T-helper 17 cell (primary cell): ENCODE data around the gene ERF. TPM values are rescaled to one million over a fixed set of nuclear protein-coding genes. Genes with fewer than 3 reads are reported as not detected.

Experiments used
- ATAC-seq: fragments of 150-1000 bp; cut with Tn5 transposase; 2 replicates; pipeline ENCODE4 v1.10.0; 2021; ENCODE audit warnings: mild to moderate bottlenecking, moderate library complexity
- DNase-seq, 3 donors: peaks; one replicate each; pipeline versions ENCODE4 v3.0.0 to v3.0.0-alpha.2; 2020 to 2021
- H3K9me3 ChIP-seq: one replicate; pipeline ENCODE4 v1.7.0; 2013; ENCODE audit warnings: low read length, mild to moderate bottlenecking; ENCODE audit not compliant: control insufficient read depth, poor library complexity, severe bottlenecking
- H3K27ac Mint-ChIP-seq: one replicate; pipeline ENCODE4 v1.8.0; 2022; ENCODE audit warnings: mild to moderate bottlenecking, moderate library complexity, mixed read lengths
- H3K27me3 Mint-ChIP-seq: one replicate; pipeline ENCODE4 v1.8.0; 2022; ENCODE audit warnings: mixed read lengths
- H3K36me3 Mint-ChIP-seq: one replicate; pipeline ENCODE4 v1.8.0; 2022; ENCODE audit warnings: low read depth, mixed read lengths
- H3K4me1 Mint-ChIP-seq: one replicate; pipeline ENCODE4 v1.8.0; 2022; ENCODE audit warnings: mild to moderate bottlenecking, mixed read lengths
- H3K4me3 Mint-ChIP-seq: one replicate; pipeline ENCODE4 v1.8.0; 2022; ENCODE audit warnings: mild to moderate bottlenecking, moderate library complexity, mixed read lengths
- total RNA-seq, 4 donors: library from RNA in 2 of 4; stranded (reverse) in 2 of 4; gene quantifications; one replicate each; pipeline ENCODE4 v1.2.3 and lab custom pipeline; 2022 to 2026

ERF gene
- total RNA-seq, 2 donors from 2014 or later: 75.8 to 82.1 TPM

GRCh38 chr19:42276284-42276683 is 21.4 kb upstream of the ERF start:
- DNase-seq (no peak), ATAC-seq (no peak)
- no peaks in the 10 kb centered on the region for H3K9me3 ChIP-seq
- Mint-ChIP-seq H3K4me1 (peaks cover 40% of the 10 kb centered on the region), H3K27me3 (no peaks in the 10 kb centered on the region), H3K27ac (peak overlapping the region; percentile 96), H3K4me3 (peak overlapping the region; percentile 81), H3K36me3 (peaks cover 2% of the 10 kb centered on the region)

GRCh38 chr19:42275517-42275916 is 20.6 kb upstream of the ERF start:
- ATAC-seq: no peak
- peak overlapping the region; percentile 81 for H3K4me3 Mint-ChIP-seq
- H3K9me3 ChIP-seq: no peaks in the 10 kb centered on the region
- DNase-seq: no peak
- peaks cover 44% of the 10 kb centered on the region for H3K4me1 Mint-ChIP-seq
- H3K27ac Mint-ChIP-seq: peak overlapping the region; percentile 96
- no peaks in the 10 kb centered on the region for H3K27me3 Mint-ChIP-seq
- H3K36me3 Mint-ChIP-seq: peaks cover 2% of the 10 kb centered on the region

- H3K9me3 ChIP-seq: no peaks in the 10 kb centered on the region
- DNase-seq (no peak), ATAC-seq (no peak)
- peaks cover 47% of the 10 kb centered on the region for H3K4me1 Mint-ChIP-seq
- no peaks in the 10 kb centered on the region for H3K27me3 Mint-ChIP-seq
- peak overlapping the region; percentile 74 for H3K4me3 Mint-ChIP-seq
- peaks cover 2% of the 10 kb centered on the region for H3K36me3 Mint-ChIP-seq
- H3K27ac Mint-ChIP-seq: peak overlapping the region; percentile 96
Observed at GRCh38 chr19:42275103-42275502, 20.2 kb upstream of the ERF start.

GRCh38 chr19:42274065-42274682 is 19.2 kb upstream of the ERF start:
- Mint-ChIP-seq H3K27ac (no peak overlapping the region), H3K27me3 (no peaks in the 10 kb centered on the region), H3K4me1 (peaks cover 49% of the 10 kb centered on the region), H3K4me3 (no peak overlapping the region), H3K36me3 (peaks cover 4% of the 10 kb centered on the region)
- no peaks in the 10 kb centered on the region for H3K9me3 ChIP-seq
- no peak for ATAC-seq
- DNase-seq: no peak

- no peak for DNase-seq
- Mint-ChIP-seq H3K36me3 (peaks cover 4% of the 10 kb centered on the region), H3K27ac (no peak overlapping the region), H3K27me3 (no peaks in the 10 kb centered on the region), H3K4me3 (no peak overlapping the region), H3K4me1 (peaks cover 45% of the 10 kb centered on the region)
- no peaks in the 10 kb centered on the region for H3K9me3 ChIP-seq
- ATAC-seq: no peak
Observed at GRCh38 chr19:42273407-42274064, 18.6 kb upstream of the ERF start.

DNA sequence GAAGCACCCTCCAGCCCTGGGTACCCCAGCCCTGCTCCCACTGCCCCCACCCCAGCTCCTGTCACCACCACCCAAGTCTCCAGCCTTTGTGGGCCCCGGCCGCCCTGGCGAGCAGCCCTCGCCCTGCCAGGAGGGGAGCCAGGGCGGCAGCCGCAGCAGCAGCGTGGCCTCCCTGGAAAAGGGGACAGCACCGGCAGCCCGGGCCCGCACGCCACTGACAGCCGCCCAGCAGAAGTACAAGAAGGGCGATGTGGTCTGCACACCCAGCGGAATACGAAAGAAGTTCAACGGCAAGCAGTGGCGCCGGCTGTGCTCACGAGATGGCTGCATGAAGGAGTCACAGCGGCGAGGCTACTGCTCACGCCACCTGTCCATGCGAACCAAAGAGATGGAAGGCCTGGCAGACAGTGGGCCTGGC is 18.1 kb upstream of the ERF start:
- Mint-ChIP-seq H3K36me3 (peaks cover 4% of the 10 kb centered on the region), H3K27me3 (no peaks in the 10 kb centered on the region), H3K4me1 (peaks cover 41% of the 10 kb centered on the region), H3K27ac (no peak overlapping the region), H3K4me3 (no peak overlapping the region)
- DNase-seq (no peak), ATAC-seq (no peak)
- no peaks in the 10 kb centered on the region for H3K9me3 ChIP-seq

DNA sequence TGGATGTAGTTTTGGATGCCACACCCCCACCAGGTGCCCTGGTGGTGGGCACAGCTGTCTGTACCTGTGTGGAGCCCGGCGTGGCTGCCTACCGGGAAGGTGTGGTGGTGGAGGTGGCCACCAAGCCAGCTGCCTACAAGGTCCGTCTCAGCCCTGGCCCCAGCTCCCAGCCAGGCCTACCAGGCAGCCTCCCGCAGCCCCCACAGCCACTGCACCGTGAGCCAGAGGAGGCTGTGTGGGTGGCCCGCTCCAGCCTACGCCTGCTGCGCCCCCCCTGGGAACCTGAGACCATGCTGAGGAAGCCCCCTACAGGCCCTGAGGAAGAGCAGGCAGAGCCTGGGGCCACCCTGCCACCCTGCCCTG is 17.6 kb upstream of the ERF start:
- DNase-seq (no peak), ATAC-seq (no peak)
- Mint-ChIP-seq H3K27ac (peak overlapping the region; percentile 63), H3K36me3 (peaks cover 4% of the 10 kb centered on the region), H3K4me3 (peak overlapping the region; percentile 53), H3K4me1 (peaks cover 46% of the 10 kb centered on the region), H3K27me3 (no peaks in the 10 kb centered on the region)
- no peaks in the 10 kb centered on the region for H3K9me3 ChIP-seq

- Mint-ChIP-seq H3K4me1 (peaks cover 46% of the 10 kb centered on the region), H3K27me3 (no peaks in the 10 kb centered on the region), H3K36me3 (peaks cover 4% of the 10 kb centered on the region), H3K27ac (peak overlapping the region; percentile 63), H3K4me3 (peak overlapping the region; percentile 53)
- DNase-seq: no peak
- H3K9me3 ChIP-seq: no peaks in the 10 kb centered on the region
- no peak for ATAC-seq
Observed at GRCh38 chr19:42271861-42272534, 17.1 kb upstream of the ERF start.

DNA sequence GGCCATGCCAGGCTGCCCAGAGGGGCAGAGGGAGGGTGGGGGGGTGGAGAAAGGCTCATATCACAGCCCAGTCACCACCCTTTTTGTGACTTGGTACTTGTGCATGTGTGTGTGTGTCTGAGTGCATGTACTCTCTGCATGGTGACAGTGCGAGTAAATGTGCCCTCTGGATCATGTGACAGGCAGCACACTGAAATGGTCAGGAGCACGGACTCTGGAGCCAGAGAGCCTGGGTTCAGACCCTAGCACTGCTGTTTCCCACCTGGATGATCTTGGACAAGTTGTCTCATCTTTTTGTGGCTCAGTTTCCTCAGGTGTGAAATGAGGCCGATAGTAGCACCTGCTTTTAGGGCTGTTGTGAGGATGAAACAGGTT is 16.1 kb upstream of the ERF start:
- H3K27me3 Mint-ChIP-seq: no peaks in the 10 kb centered on the region
- peaks cover 4% of the 10 kb centered on the region for H3K36me3 Mint-ChIP-seq
- H3K4me3 Mint-ChIP-seq: no peak overlapping the region
- ATAC-seq (no peak), DNase-seq (no peak)
- H3K4me1 Mint-ChIP-seq: peaks cover 42% of the 10 kb centered on the region
- H3K9me3 ChIP-seq: no peaks in the 10 kb centered on the region
- no peak overlapping the region for H3K27ac Mint-ChIP-seq

DNA sequence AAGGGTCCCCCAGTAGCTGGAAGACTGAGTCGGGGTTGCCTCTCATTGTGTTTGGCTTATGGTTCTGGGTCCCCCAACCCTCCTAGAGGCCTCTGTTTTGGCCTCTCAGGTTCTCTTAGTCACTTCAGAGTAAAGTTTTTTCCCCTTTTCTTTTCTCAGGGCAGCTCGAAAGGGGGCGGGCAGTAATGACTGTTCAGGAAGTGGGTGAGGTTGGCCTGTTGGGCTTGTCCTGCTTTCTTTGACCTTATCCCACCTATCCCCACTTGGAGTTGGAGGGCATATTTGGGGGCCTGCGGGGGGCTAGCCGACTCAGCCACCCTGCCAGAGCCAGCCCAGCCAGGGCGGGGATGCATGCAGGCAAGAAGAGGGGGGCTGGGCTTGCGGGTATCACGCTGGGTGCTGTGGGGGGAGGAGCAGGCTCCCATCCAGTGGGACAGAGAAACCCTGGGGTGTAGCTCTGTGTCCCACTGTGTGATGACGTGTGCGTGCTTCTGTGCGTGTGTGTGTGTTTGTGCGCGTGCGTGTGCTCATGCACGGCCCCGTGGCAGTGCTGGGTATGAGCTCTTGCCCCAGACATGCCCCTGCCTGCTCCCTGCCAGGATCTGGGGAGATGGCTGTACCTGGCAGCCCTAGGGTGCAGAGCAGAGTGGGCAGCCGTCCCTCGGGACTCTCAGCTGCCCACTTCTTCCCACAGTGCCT is 15.6 kb upstream of the ERF start:
- H3K4me1 Mint-ChIP-seq: peaks cover 38% of the 10 kb centered on the region
- DNase-seq (peak; percentile 52 to 67 (median 58)), ATAC-seq (peak; percentile 14)
- H3K9me3 ChIP-seq: no peaks in the 10 kb centered on the region
- no peak overlapping the region for H3K27ac Mint-ChIP-seq
- no peaks in the 10 kb centered on the region for H3K27me3 Mint-ChIP-seq
- H3K36me3 Mint-ChIP-seq: peaks cover 4% of the 10 kb centered on the region
- no peak overlapping the region for H3K4me3 Mint-ChIP-seq

GRCh38 chr19:42269478-42270345 is 14.8 kb upstream of the ERF start:
- no peak for ATAC-seq
- Mint-ChIP-seq H3K27me3 (no peaks in the 10 kb centered on the region), H3K4me3 (no peak overlapping the region), H3K27ac (no peak overlapping the region), H3K4me1 (peaks cover 31% of the 10 kb centered on the region), H3K36me3 (peaks cover 4% of the 10 kb centered on the region)
- no peaks in the 10 kb centered on the region for H3K9me3 ChIP-seq
- no peak for DNase-seq

DNA sequence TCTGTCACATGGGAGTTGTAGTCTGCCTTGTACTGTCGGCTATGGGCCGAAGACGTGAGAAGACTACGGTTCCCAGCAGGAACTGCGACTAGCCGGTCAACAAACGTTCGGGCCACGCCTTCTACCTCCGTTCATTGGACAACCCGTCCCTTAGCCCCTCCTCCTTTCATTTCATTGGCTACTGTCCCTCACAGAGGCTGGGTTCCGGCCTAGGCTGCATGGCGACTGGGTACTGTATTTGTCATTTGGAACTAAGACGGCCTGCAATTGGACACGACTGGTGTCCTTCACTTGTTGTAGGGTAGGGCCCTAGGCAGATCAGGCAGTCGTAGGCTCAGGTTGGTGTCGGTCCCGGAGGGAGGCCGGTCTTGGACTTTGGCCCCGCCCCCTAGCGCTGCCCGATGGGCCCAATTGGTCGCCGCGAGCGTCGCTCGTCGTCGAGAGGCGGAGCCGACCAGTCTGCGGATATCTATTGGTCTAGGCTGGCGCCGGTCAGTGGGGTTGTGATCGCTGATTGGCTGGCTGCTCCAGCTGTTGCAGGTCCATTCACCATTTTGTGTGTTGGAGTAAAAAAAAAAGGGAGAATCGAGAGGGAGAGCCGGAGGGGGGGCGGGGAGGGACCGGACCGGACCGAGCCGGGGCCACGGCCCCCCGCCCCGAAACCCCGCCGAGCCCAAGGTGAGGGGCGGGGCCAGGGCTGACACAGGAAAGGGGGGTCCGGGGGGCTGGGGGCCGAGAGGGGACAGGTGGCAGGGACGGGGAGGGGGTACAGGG is 14.0 kb upstream of the ERF start, which contains the start of gene CIC:
CIC (plus strand) TSS at position 549 of the 774 bp plus-strand sequence. CDS start 2,532 bp downstream, outside the sequence.
- no peak within 1 kb of the TSS for H3K4me3 Mint-ChIP-seq
- no peaks in the 10 kb centered on the region for H3K27me3 Mint-ChIP-seq
- DNase-seq: peak; percentile 97 to 99 (median 98)
- H3K4me1 Mint-ChIP-seq: peaks cover 27% of the 10 kb centered on the region
- H3K36me3 Mint-ChIP-seq: peaks cover 4% of the 10 kb centered on the region
- no peaks in the 10 kb centered on the region for H3K9me3 ChIP-seq
- peak; percentile 79 for ATAC-seq
- no peak within 1 kb of the TSS for H3K27ac Mint-ChIP-seq
